ENCODE measurements around the gene PIGM.
"Not testable (repeated sequence)": the region's sequence is repeated elsewhere in the genome, so short reads cannot be mapped to it uniquely, and the experiment has no call there.

Gene PIGM

DNA sequence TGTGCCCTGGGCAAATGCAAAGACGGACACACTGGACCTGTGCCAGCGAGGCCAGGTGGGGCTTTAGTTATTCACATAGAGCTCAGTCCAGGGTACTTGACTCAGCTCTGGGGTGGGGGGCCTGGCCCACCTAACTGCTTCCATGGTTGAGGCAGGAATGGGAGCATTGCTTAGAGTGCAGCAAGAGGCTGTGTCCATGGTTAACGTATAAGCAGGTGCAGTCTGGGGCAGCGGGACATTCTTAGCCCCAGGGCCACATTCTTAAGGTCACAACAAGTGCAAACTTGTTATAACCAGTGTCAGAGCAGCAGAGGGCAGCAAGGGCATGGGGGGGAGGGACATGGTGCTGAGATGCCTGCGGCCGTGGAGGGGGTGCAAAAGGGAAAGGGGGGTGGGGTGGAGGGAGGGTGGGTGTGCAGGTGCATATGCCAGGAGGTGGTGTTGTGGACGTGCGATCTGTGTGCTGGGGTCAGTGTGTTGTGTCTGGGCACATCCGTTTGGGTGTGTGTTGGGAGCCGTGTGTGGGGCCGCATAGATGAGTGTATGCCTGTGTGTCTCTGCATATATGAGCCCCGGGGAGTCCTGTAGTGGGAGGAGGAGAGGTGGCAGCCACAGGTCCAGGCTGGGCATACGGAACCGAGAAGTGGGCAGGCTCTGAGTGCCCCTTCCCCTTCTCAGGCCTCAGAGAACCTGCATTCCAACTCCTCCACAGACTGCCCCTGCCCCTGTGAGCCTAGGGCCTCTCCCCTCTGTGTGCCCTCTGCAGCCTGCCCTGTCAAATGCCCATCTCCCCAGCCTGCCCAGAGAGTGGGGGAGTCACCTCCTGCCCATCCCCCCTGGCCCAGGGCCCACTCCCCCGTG is 29.8 kb upstream of the PIGM start:
- DNase-seq (ENCODE audit: low read depth in 3 of 3) = no peak

DNA sequence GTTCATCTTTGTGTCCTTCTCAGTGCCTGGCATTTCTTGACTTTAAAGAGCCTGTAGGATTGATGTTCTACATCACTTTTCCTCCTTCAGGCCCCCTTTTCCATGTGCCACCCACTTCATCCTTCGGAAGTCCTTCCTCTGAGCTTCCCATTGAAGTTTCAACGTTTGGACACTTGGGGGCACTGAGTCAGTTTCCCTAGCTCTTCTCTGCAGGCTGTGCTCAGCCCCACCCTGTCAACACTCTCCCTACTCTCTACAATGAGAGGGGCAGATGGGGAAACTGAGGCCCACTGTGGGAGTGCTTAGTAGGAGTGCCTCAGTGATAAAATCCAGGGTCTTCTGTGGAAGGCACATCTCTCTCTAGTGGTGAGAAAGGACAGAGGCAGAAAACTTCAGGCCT is 26.3 kb upstream of the PIGM start:
- DNase-seq (ENCODE audit: low read depth in 3 of 3) = no peak

DNA sequence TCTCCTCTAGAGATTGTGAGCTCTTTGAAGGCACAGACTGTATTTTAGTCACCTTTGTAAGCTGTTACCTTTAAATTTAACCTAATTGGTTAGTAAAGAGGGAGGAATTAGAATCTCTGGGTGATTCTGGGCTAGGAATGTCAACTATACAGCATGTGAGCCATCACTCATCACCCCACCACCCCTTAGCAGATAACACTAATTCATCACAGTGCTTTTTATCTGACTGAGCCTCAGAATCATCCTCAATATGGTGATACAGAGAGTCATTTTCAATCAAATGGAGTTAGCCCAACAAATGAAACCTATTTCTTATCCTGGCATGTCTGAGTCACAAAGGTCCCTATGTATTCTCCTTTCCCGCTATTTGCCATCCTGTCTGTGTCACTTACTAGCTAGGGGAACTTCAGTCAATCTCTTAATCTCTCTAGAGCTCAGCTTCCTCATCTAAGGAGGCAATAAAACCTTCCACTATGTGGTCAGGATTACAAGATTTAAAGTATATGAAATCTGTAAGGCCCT is 24.9 kb upstream of the PIGM start:
- DNase-seq (ENCODE audit: low read depth in 3 of 3) = no peak

DNA sequence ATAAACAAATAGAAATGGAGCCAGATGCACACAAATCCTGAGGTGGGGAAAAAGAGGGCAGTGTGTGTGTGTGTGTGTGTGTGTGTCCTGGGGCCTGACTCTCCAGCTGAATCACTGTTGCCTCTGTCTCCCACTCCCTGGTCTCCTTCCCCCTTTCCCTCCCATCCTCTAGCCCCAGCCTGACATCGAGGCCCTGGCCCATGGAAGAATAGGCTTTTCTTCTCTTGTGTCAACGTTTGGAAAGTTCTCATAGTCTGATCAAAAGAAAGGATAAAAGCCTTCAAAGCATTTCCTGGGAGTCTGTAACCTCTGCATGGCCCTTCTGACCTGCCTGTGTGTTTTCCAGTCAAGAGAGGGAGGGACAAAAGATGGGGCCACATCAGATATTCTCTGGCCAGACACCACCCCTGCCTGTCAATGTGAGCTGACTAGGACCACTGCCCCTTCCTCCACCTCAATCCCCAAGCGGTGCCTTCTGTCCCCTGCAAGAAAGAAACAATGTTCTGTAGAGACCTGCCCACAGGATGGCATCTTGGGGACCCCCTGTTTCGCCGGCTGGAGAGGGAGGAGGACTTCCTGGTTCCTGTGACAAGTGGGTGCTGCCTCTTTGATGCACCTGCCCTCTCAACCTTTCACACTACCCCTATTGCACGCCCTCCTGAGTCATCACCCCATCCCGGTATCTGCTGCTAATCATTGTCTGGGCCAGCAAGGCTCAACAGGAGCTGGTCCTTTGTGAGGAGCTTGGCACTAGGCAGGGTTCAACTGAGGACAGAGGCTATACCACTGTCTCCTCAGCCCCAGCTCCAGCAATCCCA is 22.0 kb upstream of the PIGM start:
- no peak for DNase-seq (ENCODE audit: low read depth in 3 of 3)

DNA sequence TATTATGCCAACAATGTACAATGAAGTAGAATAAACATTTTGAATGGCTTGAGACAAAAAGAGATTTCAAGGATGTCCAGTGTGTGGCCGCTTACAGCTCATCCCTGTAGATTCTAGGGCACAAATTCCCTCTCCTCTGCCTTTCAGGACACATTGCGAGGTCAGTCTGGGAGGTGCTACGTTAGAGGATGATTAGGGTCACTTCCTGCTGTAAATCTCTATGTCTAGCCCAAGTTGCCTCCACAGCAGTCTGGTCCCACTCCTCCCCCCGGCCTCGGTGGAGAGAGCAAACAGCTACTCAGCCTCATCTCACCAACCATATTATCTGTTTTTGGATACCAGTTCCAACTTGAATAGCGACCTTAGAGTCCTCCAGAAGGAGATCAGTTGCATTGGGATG is 21.1 kb upstream of the PIGM start:
- no peak for DNase-seq (ENCODE audit: low read depth in 3 of 3)

DNA sequence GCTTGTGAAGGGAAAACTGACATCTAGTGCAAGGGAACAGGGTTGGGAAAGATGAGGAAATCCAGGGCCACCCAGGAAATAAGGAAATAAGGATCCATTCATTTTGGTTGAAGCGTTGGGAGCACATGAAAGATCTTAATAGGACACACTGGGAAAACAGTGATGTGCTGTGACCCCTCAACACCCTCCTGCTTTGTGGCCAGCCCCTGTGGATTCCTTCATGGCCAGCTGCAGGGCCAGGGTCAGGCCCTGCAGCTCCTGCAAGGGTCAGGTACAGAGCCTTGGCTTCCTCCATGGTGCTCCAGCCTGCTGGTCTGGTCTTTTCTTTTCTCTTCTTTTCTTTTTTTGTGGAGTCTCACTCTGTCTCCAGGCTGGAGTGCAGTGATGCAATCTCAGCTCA is 18.8 kb upstream of the PIGM start:
- no peak for DNase-seq (ENCODE audit: low read depth in 3 of 3)

DNA sequence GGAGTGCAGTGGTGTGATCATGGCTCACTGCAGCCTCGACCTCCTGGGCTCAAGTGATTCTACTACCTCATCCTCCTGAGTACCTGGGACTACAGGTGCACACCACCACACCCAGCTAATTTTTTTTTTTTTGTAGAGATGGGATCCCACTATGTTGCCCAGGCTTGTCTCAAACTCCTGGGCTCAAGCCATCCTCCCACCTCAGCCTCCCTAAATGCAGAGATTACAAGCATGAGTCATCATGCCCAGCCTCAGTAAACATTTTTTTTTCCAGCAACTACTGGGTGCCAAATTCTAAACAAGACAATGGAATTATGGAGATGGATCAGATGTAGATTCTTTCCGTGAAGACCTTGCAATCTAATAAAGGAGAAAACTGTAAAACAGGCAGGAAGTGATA is 18.4 kb upstream of the PIGM start:
- not testable (repeated sequence) for DNase-seq (ENCODE audit: low read depth in 3 of 3)

DNA sequence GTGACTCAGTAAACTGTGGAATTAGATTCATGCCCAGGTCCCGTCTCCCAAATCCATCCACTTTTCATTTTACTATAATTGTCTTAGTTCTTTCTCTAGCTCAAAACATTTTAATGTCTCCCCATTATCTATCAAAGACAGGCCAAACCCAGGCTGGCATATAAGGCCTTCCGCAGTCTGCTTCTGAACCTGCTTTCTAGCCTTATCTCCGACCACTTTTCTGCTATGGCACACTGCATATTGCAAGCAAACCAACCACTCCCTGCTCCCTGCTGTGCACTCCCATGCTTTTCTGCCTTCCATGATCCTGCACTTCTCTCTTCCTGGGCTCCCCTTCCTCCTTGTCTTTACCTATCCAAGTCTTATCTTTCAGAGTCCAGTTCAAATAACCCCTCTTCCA is 17.3 kb upstream of the PIGM start:
- no peak for DNase-seq (ENCODE audit: low read depth in 3 of 3)

DNA sequence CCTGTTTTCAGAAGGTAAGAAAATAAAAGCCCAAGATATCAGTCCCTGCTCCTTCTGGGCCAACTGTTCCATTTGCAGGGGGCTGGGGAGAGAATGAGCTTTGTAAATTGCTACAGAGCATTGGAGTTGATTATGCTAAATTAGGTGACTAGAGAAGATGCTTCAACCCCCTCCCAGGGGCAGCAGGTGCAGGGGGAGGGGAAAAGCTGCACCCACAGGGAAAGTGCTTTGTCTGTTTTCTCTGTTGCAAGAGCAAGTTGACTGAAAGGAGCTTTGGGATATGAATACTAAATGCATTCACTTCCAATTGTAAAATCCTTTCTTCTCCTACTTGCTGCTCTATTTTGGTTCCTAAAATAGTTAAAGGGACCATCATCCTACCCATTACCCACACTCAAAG is 16.5 kb upstream of the PIGM start:
- DNase-seq (ENCODE audit: low read depth in 3 of 3) = no peak

DNA sequence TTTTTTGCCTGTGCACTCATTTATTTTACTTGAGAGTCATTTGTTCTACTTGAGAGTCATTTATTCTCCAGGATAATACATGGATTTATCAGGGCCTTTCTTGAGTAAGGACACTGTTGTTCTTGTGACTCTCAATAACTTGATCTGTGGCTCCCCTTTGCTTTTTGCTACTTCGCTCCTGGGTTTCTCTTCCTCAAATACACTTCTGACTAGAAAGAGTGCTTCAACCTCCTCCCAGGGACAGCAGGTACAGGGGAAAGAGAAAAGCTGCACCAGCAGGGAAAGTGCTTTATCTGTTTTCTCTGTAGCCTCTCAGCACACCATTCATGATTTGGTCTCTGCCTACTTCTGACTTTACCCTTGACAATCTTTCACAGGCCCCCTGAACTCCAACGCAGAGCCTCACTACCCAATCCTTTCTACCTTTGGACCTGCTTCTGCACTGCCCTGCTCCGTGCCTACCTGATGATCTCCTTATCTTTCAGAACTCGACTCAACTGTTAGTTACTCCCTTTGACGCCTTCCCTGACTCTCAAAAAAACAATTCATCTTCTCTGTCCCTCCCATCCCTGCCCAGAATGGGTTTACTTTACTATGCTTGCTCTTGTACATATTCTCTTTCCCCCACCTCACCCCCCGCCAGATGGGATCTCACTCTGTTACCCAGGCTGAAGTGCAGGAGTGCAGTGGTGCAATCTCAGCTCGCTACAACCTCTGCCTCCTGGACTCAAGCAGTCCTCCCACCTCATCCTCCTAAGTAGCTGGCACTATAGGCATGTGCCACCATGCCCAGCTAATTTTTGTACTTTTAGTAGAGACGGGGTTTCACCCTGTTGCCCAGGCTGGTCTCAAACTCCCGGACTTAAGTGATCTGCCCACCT is 15.6 kb upstream of the PIGM start:
- no peak for DNase-seq (ENCODE audit: low read depth in 3 of 3)

DNA sequence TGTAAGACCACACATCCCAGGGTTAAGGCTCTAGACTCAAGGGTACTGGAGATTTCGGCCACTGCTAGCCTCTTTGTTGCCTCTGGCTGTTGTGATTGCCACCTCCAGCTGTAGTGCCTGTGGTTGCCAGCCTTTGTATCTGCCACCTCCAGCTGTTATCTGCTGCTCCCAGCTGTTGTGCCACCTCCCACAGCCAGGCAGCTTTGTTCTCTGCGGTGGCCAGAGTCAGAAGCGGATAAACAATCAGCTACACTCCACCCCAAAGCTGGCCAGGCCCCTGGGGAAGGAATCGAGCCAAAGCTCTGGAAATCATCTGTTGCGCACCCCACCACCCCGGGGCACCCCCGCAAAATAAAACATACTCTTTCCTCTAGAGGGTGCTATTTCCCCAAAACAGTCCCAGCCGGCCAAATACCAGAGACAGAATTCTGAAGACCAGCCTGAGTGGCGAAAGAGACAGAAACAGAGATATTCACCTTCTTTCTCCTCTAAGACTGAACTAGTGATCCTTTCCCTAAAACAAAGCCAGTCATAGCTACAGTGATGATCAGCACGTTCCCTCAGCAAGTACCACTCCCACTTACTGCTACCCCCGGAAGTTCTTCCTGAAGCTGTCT is 14.8 kb upstream of the PIGM start:
- DNase-seq (ENCODE audit: low read depth in 3 of 3) = peak in 1 of 3 experiments; percentile 17

DNA sequence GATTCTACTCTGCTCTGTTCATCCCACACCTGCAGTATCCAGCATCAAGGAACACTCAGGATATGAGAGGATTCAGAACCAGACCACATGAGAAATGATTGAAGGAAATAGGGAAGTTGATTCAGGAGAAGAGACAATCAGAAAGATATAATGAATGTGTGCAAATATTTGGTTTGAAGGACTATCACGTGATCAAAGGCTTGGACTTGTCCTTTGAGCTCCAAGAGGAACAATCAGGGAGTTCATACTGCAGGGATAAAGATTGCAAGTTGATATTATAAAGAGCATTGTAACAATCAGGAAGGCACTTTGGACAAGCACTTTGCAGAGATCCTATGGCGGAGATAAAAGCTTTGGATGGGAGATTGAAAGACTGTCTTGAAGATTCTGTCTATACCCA is 13.9 kb upstream of the PIGM start:
- no peak for DNase-seq (ENCODE audit: low read depth in 3 of 3)

DNA sequence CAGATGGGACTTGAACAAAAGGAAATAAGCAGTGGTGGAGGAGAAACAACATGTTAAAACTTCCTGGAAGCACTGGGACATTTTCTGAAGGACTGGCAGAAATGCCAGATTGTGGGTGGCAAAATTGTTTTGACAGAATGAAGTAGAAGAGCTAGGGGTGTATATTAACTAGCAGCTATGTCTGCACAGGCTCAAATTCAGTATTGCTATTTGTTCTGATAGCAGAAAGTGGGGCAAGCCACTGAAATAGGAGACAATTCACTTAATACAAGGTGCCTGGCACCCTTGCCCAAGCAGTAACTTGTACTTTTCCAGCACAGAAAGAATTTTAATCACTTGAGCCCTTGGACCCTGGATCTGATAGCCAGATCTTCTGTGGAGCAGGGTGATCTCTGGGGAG is 11.8 kb upstream of the PIGM start:
- no peak for DNase-seq (ENCODE audit: low read depth in 3 of 3)

DNA sequence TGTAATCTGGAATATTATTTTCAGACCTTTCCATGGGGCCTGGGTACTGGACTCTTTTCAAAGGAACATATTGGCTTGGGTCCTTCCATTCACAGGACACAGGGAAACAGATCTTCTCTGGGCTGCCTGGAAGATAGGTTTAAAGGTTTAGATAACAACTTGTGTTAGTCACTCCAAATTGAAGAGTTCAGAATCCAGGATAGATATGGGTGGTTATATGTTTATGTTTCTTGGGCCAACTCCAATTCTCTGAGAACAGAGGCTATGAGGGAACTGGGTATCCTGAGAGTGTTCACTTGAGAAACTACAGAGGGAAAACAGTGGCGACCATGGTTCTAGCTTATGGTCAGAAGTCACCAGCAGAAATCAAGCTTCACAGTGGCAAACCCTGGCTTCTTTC is 8.7 kb upstream of the PIGM start:
- DNase-seq (ENCODE audit: low read depth in 3 of 3) = no peak

DNA sequence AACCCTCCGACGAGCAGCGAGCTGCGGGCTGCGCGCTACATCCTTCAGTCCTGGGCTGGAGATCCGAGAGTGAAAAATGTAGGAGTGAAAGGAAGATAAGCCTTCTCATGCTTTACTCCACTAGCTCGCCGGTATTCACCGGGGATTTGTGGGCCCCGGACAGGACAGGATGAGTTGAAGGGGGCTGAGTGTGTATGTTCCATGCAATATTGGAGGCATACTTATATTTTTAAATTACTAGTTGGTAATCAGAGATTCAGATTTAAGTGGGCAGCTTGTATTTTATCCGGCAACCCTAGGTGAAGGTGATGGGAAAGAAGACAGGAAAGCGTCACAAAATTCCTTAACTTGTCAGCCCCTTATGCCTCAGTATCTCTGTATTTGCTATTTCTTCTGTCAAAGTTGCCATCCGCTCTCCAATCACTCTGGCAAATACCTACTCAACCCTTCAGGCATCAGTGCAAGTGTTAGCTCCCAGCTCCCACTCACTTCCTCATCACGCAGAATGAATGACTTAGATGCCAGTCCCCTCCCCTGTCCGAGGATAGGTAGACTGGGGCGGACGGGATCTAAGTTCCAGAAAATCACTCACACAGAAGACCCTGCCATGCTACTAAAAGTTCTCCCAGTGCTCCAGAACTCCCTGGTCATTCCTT is 503 bp upstream of the PIGM start:
- DNase-seq (ENCODE audit: low read depth in 3 of 3) = peak in 1 of 3 experiments; percentile 7

DNA sequence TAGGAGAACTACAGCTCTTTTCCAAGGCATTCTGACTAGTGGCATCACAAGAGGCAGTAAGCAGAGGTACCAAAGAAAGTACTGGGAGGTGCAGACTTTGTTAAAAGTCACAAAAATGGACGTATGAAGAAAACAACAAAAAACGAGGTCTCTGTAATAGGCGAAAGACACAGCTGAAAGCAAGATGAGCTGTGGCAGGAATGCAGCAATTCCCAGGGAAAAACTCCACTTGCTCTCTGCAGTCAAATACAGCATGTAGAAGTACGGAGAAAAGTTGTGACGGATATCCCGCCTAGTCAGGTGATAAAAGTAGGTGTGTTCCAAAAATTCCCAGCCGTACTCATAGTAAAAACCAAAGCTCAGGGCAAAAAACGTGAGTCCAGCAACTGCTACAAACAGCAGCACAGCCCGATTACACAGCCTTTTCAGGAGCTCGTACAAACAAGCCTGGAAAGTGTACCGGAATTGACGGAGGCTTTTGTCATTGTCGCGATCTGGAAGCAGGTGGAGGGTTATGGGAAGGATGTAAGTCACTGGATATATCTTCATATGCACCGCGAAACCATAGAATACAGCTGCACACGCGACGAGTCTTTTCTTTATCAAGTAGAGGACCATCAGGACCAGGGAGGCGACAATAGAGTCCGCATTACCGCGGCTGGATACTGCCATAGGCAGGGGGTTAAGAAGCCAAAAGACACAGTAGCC is 979 bp downstream of the PIGM start:
- peak in 1 of 3 experiments; percentile 3 for DNase-seq (ENCODE audit: low read depth in 3 of 3)

DNA sequence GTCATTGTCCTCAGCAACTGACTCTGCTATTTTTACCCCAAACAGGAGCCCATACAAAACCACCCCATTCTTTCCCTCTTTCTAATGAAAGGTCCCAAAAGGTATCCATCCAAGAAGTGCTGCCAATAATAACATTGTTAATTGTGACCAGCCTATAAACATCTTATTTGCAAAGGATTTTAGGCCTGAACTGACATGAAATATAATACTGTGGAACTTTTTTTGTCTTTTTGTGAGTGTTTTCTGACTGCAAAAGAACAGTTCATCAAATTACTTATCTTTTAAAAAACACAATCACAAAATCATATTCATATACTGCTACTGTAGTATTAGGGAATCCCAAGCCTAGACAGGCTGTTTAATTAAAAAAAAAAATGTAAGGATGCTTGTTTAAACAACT is 3.4 kb downstream of the PIGM start:
- DNase-seq (ENCODE audit: low read depth in 3 of 3) = no peak

DNA sequence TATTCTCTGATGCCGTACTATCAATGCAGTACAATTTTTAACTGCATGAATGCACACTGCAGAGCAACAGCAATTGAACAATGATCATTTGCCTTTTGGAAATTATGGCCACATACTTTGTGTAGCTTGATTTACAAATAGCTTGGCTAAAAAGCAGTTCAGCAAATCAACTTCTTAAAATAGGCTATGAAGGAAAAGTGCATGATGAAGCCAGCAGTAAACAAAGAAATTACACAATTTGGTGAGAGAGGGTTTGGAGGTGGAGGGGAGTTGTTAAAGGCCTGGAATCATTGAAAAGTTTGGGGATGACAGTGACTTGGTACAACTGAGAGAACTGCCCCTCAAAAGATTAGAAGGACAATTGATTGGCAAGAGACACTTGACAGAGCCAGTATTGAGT is 6.5 kb downstream of the PIGM start:
- no peak for DNase-seq (ENCODE audit: low read depth in 3 of 3)

DNA sequence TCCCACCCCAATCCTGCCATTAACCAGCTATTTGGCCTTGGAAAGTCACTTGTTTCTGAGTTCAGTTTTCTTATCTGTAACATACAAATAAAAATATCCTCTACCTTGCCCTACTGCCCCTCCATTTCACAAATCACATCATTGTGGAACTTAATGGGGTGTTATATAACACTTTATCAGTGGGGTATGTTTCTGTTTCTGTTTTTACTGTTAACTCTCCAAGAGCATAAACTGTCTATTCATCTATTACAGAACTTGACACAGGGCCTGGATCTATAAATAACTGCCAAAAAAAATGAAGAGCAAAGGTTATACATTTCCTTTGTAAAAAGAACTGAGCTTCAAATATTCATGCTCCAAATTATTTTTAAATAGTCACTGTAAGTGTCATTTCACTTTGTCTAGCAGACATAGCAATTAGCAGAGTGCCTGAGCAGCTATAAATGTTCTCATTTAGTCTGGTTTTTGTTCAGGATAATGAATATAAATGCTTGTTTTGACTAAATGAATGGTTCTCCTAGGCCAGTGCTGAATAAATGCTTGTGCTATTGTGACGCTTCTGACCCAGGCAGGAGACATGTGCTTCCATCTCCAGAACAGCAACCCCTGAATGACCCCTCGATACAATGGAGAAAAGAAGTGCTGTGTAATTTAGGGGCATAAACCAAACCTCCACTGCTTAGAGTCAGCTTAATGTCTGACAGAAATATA is 7.4 kb downstream of the PIGM start:
- no peak for DNase-seq (ENCODE audit: low read depth in 3 of 3)

Measured in stimulated activated CD4-positive, alpha-beta T cell treated with anti-CD3 and anti-CD28 coated beads, TNF-alpha, amount 100 ng/mL, for 24 hours (primary cell).